ENCODE data around the gene DFFA.

Gene DFFA, protein sequence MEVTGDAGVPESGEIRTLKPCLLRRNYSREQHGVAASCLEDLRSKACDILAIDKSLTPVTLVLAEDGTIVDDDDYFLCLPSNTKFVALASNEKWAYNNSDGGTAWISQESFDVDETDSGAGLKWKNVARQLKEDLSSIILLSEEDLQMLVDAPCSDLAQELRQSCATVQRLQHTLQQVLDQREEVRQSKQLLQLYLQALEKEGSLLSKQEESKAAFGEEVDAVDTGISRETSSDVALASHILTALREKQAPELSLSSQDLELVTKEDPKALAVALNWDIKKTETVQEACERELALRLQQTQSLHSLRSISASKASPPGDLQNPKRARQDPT

DNA sequence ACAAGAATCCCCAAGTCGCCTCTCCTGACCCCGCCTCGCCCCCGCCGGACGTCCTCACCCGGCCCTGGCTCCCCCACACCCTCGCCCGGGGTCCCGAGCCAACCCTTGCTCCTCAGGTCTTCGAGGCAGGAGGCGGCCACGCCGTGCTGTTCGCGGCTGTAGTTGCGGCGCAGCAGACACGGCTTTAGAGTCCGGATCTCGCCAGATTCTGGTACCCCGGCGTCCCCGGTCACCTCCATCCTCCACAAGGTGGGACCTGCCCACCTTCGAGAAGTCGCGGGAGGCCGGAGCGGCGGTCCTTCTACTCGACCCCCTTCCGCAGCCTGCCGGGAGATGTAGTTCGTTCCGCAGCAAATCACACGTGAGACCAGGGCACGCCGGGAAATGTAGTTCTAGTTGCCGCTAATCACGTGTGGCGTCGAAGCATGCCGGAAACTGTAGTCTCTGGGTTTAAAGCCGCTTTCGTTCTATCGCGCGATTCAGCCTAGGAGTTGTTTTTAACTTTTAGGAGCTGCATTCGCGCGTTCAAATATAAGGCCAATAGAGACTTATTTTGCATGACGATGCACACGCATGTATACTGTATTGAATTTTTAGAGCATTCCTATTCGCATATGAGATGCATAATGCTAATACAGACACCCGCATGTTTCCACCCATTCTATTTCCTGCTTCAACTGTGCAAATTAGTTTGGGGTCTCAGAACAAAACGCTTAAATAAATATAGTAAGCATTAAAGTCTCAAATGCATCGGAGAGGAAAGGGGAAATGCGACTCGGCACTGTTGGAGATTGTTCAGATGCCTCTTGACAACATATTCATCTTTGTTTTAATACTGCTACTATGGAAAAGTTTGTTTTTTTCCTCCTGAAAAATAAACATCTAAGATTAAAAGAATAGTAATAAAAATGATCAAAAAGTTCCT, at the start of gene DFFA:
Gene DFFA (minus strand): TSS at position 310 of the 925 bp plus-strand sequence. CDS start 71 bp downstream, at position 239.
- Histone ChIP-seq H3K9me3 (no peaks in the 10 kb centered on the region), H3K36me3 (peaks cover 0 to 24% (median 14%) of the 10 kb centered on the region in 3 donors), H3K27ac (peak within 1 kb of the TSS; percentile 76 to 78), H3K4me1 (peaks cover 0 to 37% (median 25%) of the 10 kb centered on the region in 4 donors), H3K27me3 (no peaks in the 10 kb centered on the region), H3K4me3 (peak within 1 kb of the TSS; percentile 68 to 91)
- intact Hi-C loops (cut with DNase I; ENCODE audit: low total_unique reads), result loop anchor here (2.0 kb wide), 1 partner anchor 42 kb away; the partner anchor contains the start of gene CENPS
- DNase-seq, result peak; percentile 95
- TF ChIP-seq, protein P1, sequence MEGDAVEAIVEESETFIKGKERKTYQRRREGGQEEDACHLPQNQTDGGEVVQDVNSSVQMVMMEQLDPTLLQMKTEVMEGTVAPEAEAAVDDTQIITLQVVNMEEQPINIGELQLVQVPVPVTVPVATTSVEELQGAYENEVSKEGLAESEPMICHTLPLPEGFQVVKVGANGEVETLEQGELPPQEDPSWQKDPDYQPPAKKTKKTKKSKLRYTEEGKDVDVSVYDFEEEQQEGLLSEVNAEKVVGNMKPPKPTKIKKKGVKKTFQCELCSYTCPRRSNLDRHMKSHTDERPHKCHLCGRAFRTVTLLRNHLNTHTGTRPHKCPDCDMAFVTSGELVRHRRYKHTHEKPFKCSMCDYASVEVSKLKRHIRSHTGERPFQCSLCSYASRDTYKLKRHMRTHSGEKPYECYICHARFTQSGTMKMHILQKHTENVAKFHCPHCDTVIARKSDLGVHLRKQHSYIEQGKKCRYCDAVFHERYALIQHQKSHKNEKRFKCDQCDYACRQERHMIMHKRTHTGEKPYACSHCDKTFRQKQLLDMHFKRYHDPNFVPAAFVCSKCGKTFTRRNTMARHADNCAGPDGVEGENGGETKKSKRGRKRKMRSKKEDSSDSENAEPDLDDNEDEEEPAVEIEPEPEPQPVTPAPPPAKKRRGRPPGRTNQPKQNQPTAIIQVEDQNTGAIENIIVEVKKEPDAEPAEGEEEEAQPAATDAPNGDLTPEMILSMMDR (IDR thresholded peaks at IDR 0.05), result no peak

DNA sequence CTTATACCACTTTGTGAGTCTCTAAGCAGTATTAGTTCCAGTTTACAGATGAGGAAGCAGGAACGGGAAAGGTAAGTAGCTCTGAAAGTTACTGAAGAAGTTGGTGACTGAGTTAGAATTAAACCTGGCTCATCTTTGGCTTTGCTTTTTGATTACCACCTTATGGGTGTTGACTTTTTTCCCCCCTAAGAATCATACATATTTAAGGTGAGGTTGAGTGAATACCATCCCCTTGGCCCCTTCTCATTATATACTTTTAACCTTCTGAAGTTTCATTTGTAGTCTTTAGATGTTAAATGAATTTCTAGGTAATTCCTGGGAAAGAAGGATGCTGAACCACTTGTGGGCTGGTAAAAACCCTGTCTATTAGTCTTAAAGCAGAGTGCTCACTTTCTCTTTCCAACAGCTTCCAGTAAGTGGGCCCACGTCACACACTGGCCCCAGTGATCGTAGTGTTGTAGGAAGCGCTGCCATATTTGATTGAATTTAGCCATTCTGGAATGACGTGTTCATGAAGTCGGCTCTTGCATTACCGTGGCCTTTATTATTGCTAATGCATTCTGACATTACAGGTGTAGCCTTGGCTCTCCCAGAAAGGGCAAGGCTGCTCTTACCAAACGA, 49.3 kb upstream of the DFFA start:
- H3K36me3 ChIP-seq, result no peaks in the 10 kb centered on the region
- peaks cover 0 to 13% (median 0%) of the 10 kb centered on the region in 4 donors for H3K4me1 ChIP-seq
- no peaks in the 10 kb centered on the region for H3K27me3 ChIP-seq
- TF ChIP-seq, protein P1 (IDR thresholded peaks at IDR 0.05), result no peak
- no peaks in the 10 kb centered on the region for H3K9me3 ChIP-seq
- intact Hi-C loops (cut with DNase I; ENCODE audit: low total_unique reads), result no loop called here
- no peak overlapping the region for H3K27ac ChIP-seq
- no peak overlapping the region for H3K4me3 ChIP-seq
- no peak for DNase-seq

DNA sequence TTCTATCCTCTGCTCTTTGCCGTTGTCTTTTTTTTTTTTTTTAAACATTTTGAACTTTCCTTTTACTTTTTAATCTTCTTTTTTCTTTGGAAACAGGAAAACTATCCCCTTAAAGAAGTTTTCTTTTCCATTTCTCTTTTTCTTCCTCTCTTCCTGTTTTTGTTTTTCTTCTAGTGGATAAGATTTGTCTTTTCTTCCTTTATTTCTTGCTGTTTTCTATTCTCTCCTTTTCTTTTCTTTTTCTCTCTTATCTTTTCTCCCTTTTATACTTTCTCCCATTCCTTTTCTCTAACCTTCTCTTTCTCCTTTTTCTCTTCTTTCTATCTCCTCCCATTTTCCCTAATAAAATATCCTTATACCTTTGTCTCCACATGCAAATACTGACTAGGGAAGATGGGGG, 48.6 kb upstream of the DFFA start:
- H3K27me3 ChIP-seq, result no peaks in the 10 kb centered on the region
- intact Hi-C loops (cut with DNase I; ENCODE audit: low total_unique reads), result no loop called here
- H3K4me3 ChIP-seq, result no peak overlapping the region
- no peaks in the 10 kb centered on the region for H3K36me3 ChIP-seq
- no peaks in the 10 kb centered on the region for H3K9me3 ChIP-seq
- peaks cover 0 to 13% (median 0%) of the 10 kb centered on the region in 4 donors for H3K4me1 ChIP-seq
- no peak for DNase-seq
- no peak overlapping the region for H3K27ac ChIP-seq
- TF ChIP-seq, protein P1 (IDR thresholded peaks at IDR 0.05), result no peak

DNA sequence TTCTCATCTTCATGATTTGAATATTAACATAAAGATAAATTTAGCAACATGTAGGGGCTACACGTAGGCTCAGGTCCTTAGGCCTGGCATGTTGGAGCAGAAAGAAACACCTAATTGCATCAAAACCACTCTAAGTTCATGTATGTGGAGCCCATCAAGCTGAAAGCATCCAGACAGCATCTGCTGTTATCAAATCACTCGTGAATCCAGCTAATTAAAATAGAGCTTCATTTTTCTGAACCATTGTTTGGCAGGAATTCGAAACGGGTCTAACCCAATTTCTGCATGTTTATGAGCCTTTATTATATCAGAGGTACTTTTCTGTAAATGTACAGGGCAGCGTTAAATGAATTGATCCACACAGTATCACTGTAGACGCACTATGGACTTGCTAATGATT, 48.2 kb upstream of the DFFA start:
- no peak for DNase-seq
- no peak overlapping the region for H3K4me3 ChIP-seq
- TF ChIP-seq, protein P1 (IDR thresholded peaks at IDR 0.05), result no peak
- H3K27me3 ChIP-seq, result no peaks in the 10 kb centered on the region
- H3K4me1 ChIP-seq, result peaks cover 0 to 13% (median 0%) of the 10 kb centered on the region in 4 donors
- intact Hi-C loops (cut with DNase I; ENCODE audit: low total_unique reads), result no loop called here
- H3K36me3 ChIP-seq, result no peaks in the 10 kb centered on the region
- H3K27ac ChIP-seq, result no peak overlapping the region
- H3K9me3 ChIP-seq, result no peaks in the 10 kb centered on the region

DNA sequence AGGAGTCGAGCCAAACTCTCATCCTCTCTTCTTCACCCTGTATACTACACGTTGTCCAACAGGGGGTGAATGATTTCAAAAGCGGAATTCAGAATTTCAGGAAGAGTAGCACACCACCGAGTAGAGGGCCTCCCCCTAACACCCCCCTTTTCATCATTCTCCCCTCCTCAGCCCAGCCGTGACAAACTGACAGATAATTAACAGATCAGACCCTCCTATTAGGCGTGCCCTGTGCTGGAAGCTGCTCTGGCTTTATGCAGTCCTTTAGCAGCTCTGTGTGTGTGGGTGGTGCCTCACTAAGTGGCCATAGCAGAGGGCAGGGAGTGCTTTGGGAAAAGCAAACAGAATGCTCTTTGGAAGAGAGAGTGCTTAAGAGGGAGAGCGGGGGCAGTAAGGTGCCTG, 46.7 kb upstream of the DFFA start:
- H3K9me3 ChIP-seq, result no peaks in the 10 kb centered on the region
- H3K36me3 ChIP-seq, result no peaks in the 10 kb centered on the region
- H3K4me1 ChIP-seq, result peaks cover 0 to 17% (median 0%) of the 10 kb centered on the region in 4 donors
- H3K4me3 ChIP-seq, result no peak overlapping the region
- intact Hi-C loops (cut with DNase I; ENCODE audit: low total_unique reads), result loop anchor here (10.0 kb wide), 2 partner anchors 106 to 426 kb away; no protein-coding TSS in a partner anchor
- no peak overlapping the region for H3K27ac ChIP-seq
- no peak for DNase-seq
- H3K27me3 ChIP-seq, result no peaks in the 10 kb centered on the region
- TF ChIP-seq, protein P1 (IDR thresholded peaks at IDR 0.05), result no peak

All from tibial artery (tissue), 4 donors.